ENCODE results near the gene IER2. TPM values are rescaled to one million over a fixed set of nuclear protein-coding genes. Genes with fewer than 3 reads are reported as not detected.

The IER2 gene
- total and polyA plus RNA-seq, 9 of the 15 experiments (the other 6 are each of a cell fraction or from before 2014, with no cell fraction given): 4.5 to 205 (median 23.7) TPM

DNA sequence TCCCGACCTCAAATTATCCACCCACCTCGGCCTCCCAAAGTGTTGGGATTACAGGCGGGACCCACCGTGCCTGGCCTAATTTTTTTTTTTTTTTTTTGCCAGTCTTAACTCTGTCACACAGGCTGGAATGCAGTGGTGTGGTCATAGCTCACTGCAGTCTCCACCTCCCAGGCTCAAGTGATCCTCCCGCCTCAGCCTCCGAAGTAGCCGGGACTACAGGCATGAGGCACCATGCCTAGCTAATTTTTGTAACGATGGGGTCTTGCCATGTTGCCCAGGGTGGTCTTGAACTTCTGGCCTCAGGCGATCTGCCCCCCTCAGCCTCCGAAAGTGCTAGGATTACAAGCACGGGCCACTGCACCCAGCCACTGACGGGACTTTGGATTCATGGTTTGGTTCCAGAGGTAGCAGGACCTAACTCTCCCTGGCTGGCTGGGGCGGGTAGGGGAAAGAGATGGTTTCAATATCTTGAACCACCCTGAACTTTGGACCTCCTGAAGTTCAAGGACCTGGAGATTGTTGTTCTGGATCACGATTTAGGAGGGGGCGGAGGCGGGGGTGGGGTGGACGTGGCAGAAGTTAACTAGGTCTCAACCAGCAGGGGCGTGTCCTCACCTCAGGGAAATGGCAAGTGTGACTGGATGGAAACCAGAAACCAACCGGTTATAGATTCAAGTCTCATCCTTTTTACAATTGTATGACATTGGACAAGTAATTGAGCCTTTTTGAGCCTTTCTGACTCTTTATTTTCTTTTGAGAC, 40.8 kb downstream of the IER2 start (continued):
- TF ChIP-seq ZHX1 (conservative IDR thresholded peaks at IDR 0.05; ENCODE audit: low read length) (no peak), ZNF263 (CRISPR knock-in tag; IDR thresholded peaks at IDR 0.05; ENCODE audit: borderline replicate concordance) (no peak), JUN (IDR thresholded peaks at IDR 0.05; ENCODE audit: borderline replicate concordance, low read depth, low read length) (no peak), JUN (CRISPR knock-in tag; IDR thresholded peaks at IDR 0.05; ENCODE audit: borderline replicate concordance) (no peak), SMC3 (conservative IDR thresholded peaks at IDR 0.05; ENCODE audit: insufficient read depth, low read depth, low read length) (no peak), U2AF1 (optimal IDR thresholded peaks at IDR 0.05; ENCODE audit: low read depth, low read length) (no peak), EP400 (IDR thresholded peaks at IDR 0.05) (peak; percentile 28; the same call in 1 of the 2 replicates), EGR1 (conservative IDR thresholded peaks at IDR 0.05) (peak; percentile 88)
